AG20443 (cell line): ENCODE results near the gene TTN.
A peak's percentile ranks its signal among the peaks of the same experiment; 100 is the strongest.
"Not testable (repeated sequence)": the region's sequence is repeated elsewhere in the genome, so short reads cannot be mapped to it uniquely, and the experiment has no call there.

Experiments used
- DNase-seq: peaks from one replicate; pipeline ENCODE4 v3.0.0; 2012; ENCODE audit warnings: low spot score, mixed read lengths

TTN gene

GRCh38 chr2:178530131-178530530 is 277.1 kb downstream of the TTN start:
- DNase-seq: no peak

GRCh38 chr2:178529194-178529593 is 278.0 kb downstream of the TTN start:
- DNase-seq: no peak

GRCh38 chr2:178528647-178529046 is 278.6 kb downstream of the TTN start:
- no peak for DNase-seq

- DNase-seq: no peak
Measured at GRCh38 chr2:178527592-178527991, 279.6 kb downstream of the TTN start.

- no peak for DNase-seq
Measured at GRCh38 chr2:178526256-178526655, 281.0 kb downstream of the TTN start.

- DNase-seq: not testable (repeated sequence)
Measured at GRCh38 chr2:178525460-178525859, 281.8 kb downstream of the TTN start.

- DNase-seq: not testable (repeated sequence)
Measured at GRCh38 chr2:178525010-178525409, 282.2 kb downstream of the TTN start.

GRCh38 chr2:178523596-178524134 is 283.6 kb downstream of the TTN start:
- DNase-seq: peak; percentile 17

GRCh38 chr2:178522950-178523595 is 284.1 kb downstream of the TTN start:
- DNase-seq: peak; percentile 76

GRCh38 chr2:178521304-178522150 is 285.7 kb downstream of the TTN start:
- no peak for DNase-seq

- DNase-seq: peak; percentile 30
Measured at GRCh38 chr2:178517496-178517895, 289.7 kb downstream of the TTN start.

GRCh38 chr2:178514664-178515063 is 292.6 kb downstream of the TTN start:
- DNase-seq: peak; percentile 27

- DNase-seq: peak; percentile 18
Measured at GRCh38 chr2:178513876-178514275, 293.3 kb downstream of the TTN start.

GRCh38 chr2:178512484-178512883 is 294.7 kb downstream of the TTN start:
- no peak for DNase-seq

- no peak for DNase-seq
Measured at GRCh38 chr2:178510384-178510783, 296.8 kb downstream of the TTN start.

GRCh38 chr2:178508646-178509045 is 298.6 kb downstream of the TTN start:
- DNase-seq: no peak

GRCh38 chr2:178506949-178507348 is 300.3 kb downstream of the TTN start:
- DNase-seq: no peak

- DNase-seq: no peak
Measured at GRCh38 chr2:178506524-178506923, 300.7 kb downstream of the TTN start.

GRCh38 chr2:178506101-178506500 is 301.1 kb downstream of the TTN start:
- DNase-seq: no peak

- DNase-seq: no peak
Measured at GRCh38 chr2:178502751-178503150, 304.5 kb downstream of the TTN start.

GRCh38 chr2:178499640-178500039 is 307.6 kb downstream of the TTN start:
- DNase-seq: no peak

GRCh38 chr2:178498137-178498536 is 309.1 kb downstream of the TTN start:
- DNase-seq: no peak

- DNase-seq: no peak
Measured at GRCh38 chr2:178496049-178496448, 311.2 kb downstream of the TTN start.
